Smooth muscle cell of the brain vasculature (primary cell): ENCODE measurements around the gene HUWE1.
"Not testable (repeated sequence)": the region's sequence is repeated elsewhere in the genome, so short reads cannot be mapped to it uniquely, and the experiment has no call there.

Experiments used
- DNase-seq: peaks from one replicate; pipeline ENCODE4 v3.0.0-alpha.2; 2012; ENCODE audit warnings: low read depth, low spot score

HUWE1 gene

GRCh38 chrX:53686151-53686885, at the start of gene HUWE1:
HUWE1 (minus strand) TSS chrX:53686719; CDS start chrX:53654107, 32,612 bp downstream.
- DNase-seq, result peak; percentile 33

- DNase-seq, result no peak
Observed at GRCh38 chrX:53732797-53733196, 46.3 kb upstream of the HUWE1 start.

GRCh38 chrX:53729751-53730150, 43.2 kb upstream of the HUWE1 start:
- DNase-seq, result no peak

GRCh38 chrX:53728506-53728905, 42.0 kb upstream of the HUWE1 start:
- DNase-seq, result no peak

GRCh38 chrX:53724872-53725271, 38.4 kb upstream of the HUWE1 start:
- no peak for DNase-seq

GRCh38 chrX:53723381-53723780, 36.9 kb upstream of the HUWE1 start:
- no peak for DNase-seq

- not testable (repeated sequence) for DNase-seq
Observed at GRCh38 chrX:53721610-53722009, 35.1 kb upstream of the HUWE1 start.

GRCh38 chrX:53719666-53720065, 33.1 kb upstream of the HUWE1 start:
- DNase-seq, result not testable (repeated sequence)

GRCh38 chrX:53718073-53718472, 31.6 kb upstream of the HUWE1 start:
- no peak for DNase-seq

- DNase-seq, result no peak
Observed at GRCh38 chrX:53717205-53717604, 30.7 kb upstream of the HUWE1 start.

- no peak for DNase-seq
Observed at GRCh38 chrX:53716328-53717088, 30.0 kb upstream of the HUWE1 start.

GRCh38 chrX:53715346-53715924, 28.9 kb upstream of the HUWE1 start:
- no peak for DNase-seq

GRCh38 chrX:53714580-53715345, 28.2 kb upstream of the HUWE1 start:
- DNase-seq, result peak; percentile 15

- no peak for DNase-seq
Observed at GRCh38 chrX:53713987-53714579, 27.6 kb upstream of the HUWE1 start.

GRCh38 chrX:53711436-53711835, 24.9 kb upstream of the HUWE1 start:
- DNase-seq, result no peak

GRCh38 chrX:53704854-53705253, 18.3 kb upstream of the HUWE1 start:
- no peak for DNase-seq

GRCh38 chrX:53704294-53704693, 17.8 kb upstream of the HUWE1 start:
- DNase-seq, result no peak

- DNase-seq, result no peak
Observed at GRCh38 chrX:53695946-53696549, 9.5 kb upstream of the HUWE1 start.

GRCh38 chrX:53694642-53695041, 8.1 kb upstream of the HUWE1 start:
- DNase-seq, result no peak

GRCh38 chrX:53688300-53688699, 1.8 kb upstream of the HUWE1 start:
- no peak for DNase-seq

- DNase-seq, result no peak
Observed at GRCh38 chrX:53685711-53686110, 808 bp downstream of the HUWE1 start.
